ENCODE results near the gene HMX1. TPM values are rescaled to one million over a fixed set of nuclear protein-coding genes. Genes with fewer than 3 reads are reported as not detected.

The HMX1 gene
- total and polyA plus RNA-seq, 2 experiments from 2014 or later: not detected

- Histone ChIP-seq H3K9me2 (ENCODE audit: insufficient read depth) (no peaks in the 10 kb centered on the region), H3K36me3 (ENCODE audit: low read depth) (no peaks in the 10 kb centered on the region), H3K4me2 (ENCODE audit: unreplicated experiment) (no peak overlapping the region), H2AFZ (no peak overlapping the region), H3K9me3 (ENCODE audit: low read depth) (no peaks in the 10 kb centered on the region), H3K79me2 (ENCODE audit: insufficient read depth) (no peaks in the 10 kb centered on the region), H3K27ac (no peak overlapping the region), H3K4me3 (no peak overlapping the region), H3K27me3 (replicated peaks; ENCODE audit: insufficient read depth) (peaks cover 66% of the 10 kb centered on the region), H3K4me1 (ENCODE audit: insufficient read depth) (no peaks in the 10 kb centered on the region), H4K20me1 (ENCODE audit: insufficient read depth) (no peaks in the 10 kb centered on the region), H3K9ac (no peak overlapping the region), H3F3A (ENCODE audit: insufficient read depth) (no peaks in the 10 kb centered on the region)
- no peak for DNase-seq
- WGBS, 2 experiments (ENCODE audit: low coverage in 1 of 2, low lambda C conversion rate in 2 of 2, missing lambda C conversion rate in 2 of 2): 4 to 5% methylated on average over 52 to 64 of the region's 64 CpGs
- in situ Hi-C loops (cut with MboI): no loop called here
- no peak for TF ChIP-seq EZH2phosphoT487 (IDR thresholded peaks at IDR 0.05; ENCODE audit: insufficient read depth, low read depth)
- TF ChIP-seq EZH2 (IDR thresholded peaks at IDR 0.05; ENCODE audit: insufficient read depth, poor library complexity, severe bottlenecking): no peak
Observed at GRCh38 chr4:8861576-8862295, 9.9 kb downstream of the HMX1 start.

GRCh38 chr4:8860892-8861575, 10.6 kb downstream of the HMX1 start:
- no peak overlapping the region for H3K9ac ChIP-seq
- no peak overlapping the region for H3K27ac ChIP-seq
- no peak overlapping the region for H2AFZ ChIP-seq
- no peaks in the 10 kb centered on the region for H3K79me2 ChIP-seq (ENCODE audit: insufficient read depth)
- in situ Hi-C loops (cut with MboI): no loop called here
- no peaks in the 10 kb centered on the region for H3K9me2 ChIP-seq (ENCODE audit: insufficient read depth)
- no peaks in the 10 kb centered on the region for H3K9me3 ChIP-seq (ENCODE audit: low read depth)
- no peaks in the 10 kb centered on the region for H3K4me1 ChIP-seq (ENCODE audit: insufficient read depth)
- TF ChIP-seq EZH2phosphoT487 (IDR thresholded peaks at IDR 0.05; ENCODE audit: insufficient read depth, low read depth) (no peak), EZH2 (IDR thresholded peaks at IDR 0.05; ENCODE audit: insufficient read depth, poor library complexity, severe bottlenecking) (peak; percentile 43)
- no peaks in the 10 kb centered on the region for H3K36me3 ChIP-seq (ENCODE audit: low read depth)
- H3F3A ChIP-seq (ENCODE audit: insufficient read depth): no peaks in the 10 kb centered on the region
- peaks cover 73% of the 10 kb centered on the region for H3K27me3 ChIP-seq (replicated peaks; ENCODE audit: insufficient read depth)
- no peaks in the 10 kb centered on the region for H4K20me1 ChIP-seq (ENCODE audit: insufficient read depth)
- DNase-seq: no peak
- no peak overlapping the region for H3K4me2 ChIP-seq (ENCODE audit: unreplicated experiment)
- WGBS, 2 experiments (ENCODE audit: low coverage in 1 of 2, low lambda C conversion rate in 2 of 2, missing lambda C conversion rate in 2 of 2): 1 to 3% methylated on average over 38 to 51 of the region's 82 CpGs
- H3K4me3 ChIP-seq: no peak overlapping the region

GRCh38 chr4:8860096-8860891, 11.3 kb downstream of the HMX1 start:
- H3K9ac ChIP-seq: no peak overlapping the region
- H2AFZ ChIP-seq: no peak overlapping the region
- 2 to 3% methylated on average over 58 to 62 of the region's 70 CpGs for WGBS, 2 experiments (ENCODE audit: low coverage in 1 of 2, low lambda C conversion rate in 2 of 2, missing lambda C conversion rate in 2 of 2)
- no peaks in the 10 kb centered on the region for H3K36me3 ChIP-seq (ENCODE audit: low read depth)
- H3K9me2 ChIP-seq (ENCODE audit: insufficient read depth): no peaks in the 10 kb centered on the region
- no peaks in the 10 kb centered on the region for H3K79me2 ChIP-seq (ENCODE audit: insufficient read depth)
- no peak overlapping the region for H3K4me2 ChIP-seq (ENCODE audit: unreplicated experiment)
- TF ChIP-seq EZH2phosphoT487 (IDR thresholded peaks at IDR 0.05; ENCODE audit: insufficient read depth, low read depth) (no peak), EZH2 (IDR thresholded peaks at IDR 0.05; ENCODE audit: insufficient read depth, poor library complexity, severe bottlenecking) (no peak)
- DNase-seq: no peak
- no peaks in the 10 kb centered on the region for H3F3A ChIP-seq (ENCODE audit: insufficient read depth)
- no peaks in the 10 kb centered on the region for H4K20me1 ChIP-seq (ENCODE audit: insufficient read depth)
- in situ Hi-C loops (cut with MboI): no loop called here
- H3K4me1 ChIP-seq (ENCODE audit: insufficient read depth): no peaks in the 10 kb centered on the region
- H3K4me3 ChIP-seq: no peak overlapping the region
- H3K27me3 ChIP-seq (replicated peaks; ENCODE audit: insufficient read depth): peaks cover 80% of the 10 kb centered on the region
- H3K27ac ChIP-seq: no peak overlapping the region
- H3K9me3 ChIP-seq (ENCODE audit: low read depth): no peaks in the 10 kb centered on the region

- Histone ChIP-seq H3K9ac (no peak overlapping the region), H3K9me3 (ENCODE audit: low read depth) (no peaks in the 10 kb centered on the region), H3K27ac (no peak overlapping the region), H3K27me3 (replicated peaks; ENCODE audit: insufficient read depth) (peaks cover 84% of the 10 kb centered on the region), H3K79me2 (ENCODE audit: insufficient read depth) (no peaks in the 10 kb centered on the region), H3K4me2 (ENCODE audit: unreplicated experiment) (no peak overlapping the region), H4K20me1 (ENCODE audit: insufficient read depth) (no peaks in the 10 kb centered on the region), H2AFZ (no peak overlapping the region), H3K36me3 (ENCODE audit: low read depth) (no peaks in the 10 kb centered on the region), H3K4me1 (ENCODE audit: insufficient read depth) (no peaks in the 10 kb centered on the region), H3K9me2 (ENCODE audit: insufficient read depth) (no peaks in the 10 kb centered on the region), H3F3A (ENCODE audit: insufficient read depth) (peaks cover under 1% of the 10 kb centered on the region; the same call in 1 of the 2 replicates), H3K4me3 (no peak overlapping the region)
- WGBS, 2 experiments (ENCODE audit: low coverage in 1 of 2, low lambda C conversion rate in 2 of 2, missing lambda C conversion rate in 2 of 2): 1 to 2% methylated on average over 36 to 38 of the region's 38 CpGs
- in situ Hi-C loops (cut with MboI): no loop called here
- TF ChIP-seq EZH2 (IDR thresholded peaks at IDR 0.05; ENCODE audit: insufficient read depth, poor library complexity, severe bottlenecking) (no peak), EZH2phosphoT487 (IDR thresholded peaks at IDR 0.05; ENCODE audit: insufficient read depth, low read depth) (no peak)
- DNase-seq: no peak
Observed at GRCh38 chr4:8859550-8860095, 12.0 kb downstream of the HMX1 start.
